SIG-M5 (cell line): ENCODE data around the gene LYRM7.
"Not testable (repeated sequence)": the region's sequence is repeated elsewhere in the genome, so short reads cannot be mapped to it uniquely, and the experiment has no call there.

Source experiments
- DNase-seq: peaks from one replicate; lab custom pipeline; 2025; lab: John Stamatoyannopoulos, UW

The LYRM7 gene

GRCh38 chr5:131221008-131221703, 50.4 kb downstream of the LYRM7 start:
- no peak for DNase-seq

- no peak for DNase-seq
These were observed 51.1 kb downstream of the LYRM7 start for GRCh38 chr5:131221888-131222287.

- no peak for DNase-seq
These were observed 52.0 kb downstream of the LYRM7 start for GRCh38 chr5:131222731-131223130.

DNA sequence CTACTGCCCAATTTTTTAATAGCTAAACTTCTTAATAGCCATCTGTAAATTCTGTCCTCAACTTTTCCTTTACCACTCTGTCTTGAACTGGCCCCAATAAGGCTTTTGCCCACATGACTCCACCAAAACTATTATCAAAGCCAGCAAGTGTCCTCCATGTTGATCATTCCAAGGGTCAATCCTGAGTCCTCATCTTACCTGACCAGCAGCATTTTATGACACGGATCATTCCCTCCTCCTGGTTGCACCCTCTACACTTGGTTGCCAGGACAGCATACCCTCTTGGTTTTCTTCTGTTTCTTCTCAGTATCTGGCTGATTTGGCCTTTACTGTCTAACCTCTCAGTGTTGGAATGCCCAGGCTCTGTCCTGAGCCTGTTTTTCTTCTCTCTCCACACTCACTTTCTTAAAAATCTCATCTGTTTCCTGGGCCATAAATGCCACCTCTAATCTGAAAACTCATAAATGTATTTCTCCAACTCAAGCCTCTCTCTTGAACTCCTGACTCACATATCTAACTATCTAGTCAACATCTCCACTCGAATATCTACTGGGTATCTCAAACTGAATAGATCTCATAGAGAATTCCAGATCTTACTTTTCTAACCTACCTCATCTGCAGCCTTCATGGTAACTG, 53.1 kb downstream of the LYRM7 start:
- DNase-seq: no peak

GRCh38 chr5:131224387-131225201, 53.9 kb downstream of the LYRM7 start:
- DNase-seq: peak; percentile 52

- DNase-seq: no peak
These were observed 54.7 kb downstream of the LYRM7 start for GRCh38 chr5:131225282-131225974.

DNA sequence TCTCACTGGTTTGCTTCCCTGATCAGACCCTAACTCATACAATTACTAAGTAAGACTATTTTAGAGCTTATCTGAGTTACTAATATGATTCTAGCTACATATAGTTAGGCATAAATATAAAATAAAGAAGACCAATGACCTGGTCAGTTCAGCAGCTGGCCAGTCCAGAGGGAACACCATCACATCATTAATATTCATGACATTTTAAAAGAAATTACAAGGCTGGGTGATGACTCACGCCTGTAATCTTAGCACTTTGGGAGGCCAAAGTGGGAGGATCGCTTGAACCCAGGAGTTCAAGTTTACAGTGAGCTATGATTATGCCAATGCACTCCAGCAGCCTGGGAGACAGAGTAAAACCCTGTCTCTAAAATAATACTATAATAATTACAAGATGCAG, 56.2 kb downstream of the LYRM7 start:
- no peak for DNase-seq

DNA sequence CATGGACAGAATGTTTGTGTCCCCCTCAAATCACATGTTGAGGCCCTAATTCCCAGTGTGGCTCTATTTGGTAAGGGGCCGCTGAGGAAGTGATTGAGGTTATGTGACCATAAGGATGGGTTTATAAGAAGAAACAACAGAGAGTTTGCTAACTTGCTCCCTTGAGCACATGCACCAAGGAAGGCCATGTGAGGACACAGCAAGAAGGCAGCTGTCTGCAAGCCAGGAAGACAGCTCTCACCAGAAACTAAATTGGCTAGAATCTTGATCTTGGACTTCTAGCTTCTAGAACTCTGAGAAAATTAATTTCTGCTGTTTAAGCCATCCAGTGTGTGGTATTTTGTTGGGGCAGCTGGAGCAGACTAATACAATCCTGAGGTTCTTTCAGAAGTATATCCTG, 57.9 kb downstream of the LYRM7 start:
- DNase-seq: no peak

DNA sequence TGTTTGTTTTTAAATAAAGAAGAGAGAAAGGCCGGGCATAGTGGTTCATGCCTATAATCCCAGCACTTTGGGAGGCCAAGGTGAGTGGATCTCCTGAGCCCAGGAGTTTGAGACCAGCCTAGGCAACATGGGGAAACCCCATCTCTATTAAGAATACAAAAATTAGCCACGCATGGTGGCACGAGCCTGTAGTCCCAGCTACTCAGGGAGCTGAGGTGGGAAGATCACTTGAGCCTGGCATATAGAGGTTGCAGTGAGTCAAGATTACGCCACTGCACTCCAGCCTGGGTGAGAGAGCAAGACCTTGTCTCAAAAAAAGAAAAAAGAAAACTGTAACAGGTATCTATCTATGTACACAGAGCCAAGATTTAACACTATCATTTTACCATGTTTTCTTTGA, 58.9 kb downstream of the LYRM7 start:
- DNase-seq: no peak

GRCh38 chr5:131230406-131230805, 59.7 kb downstream of the LYRM7 start:
- DNase-seq: no peak

GRCh38 chr5:131239686-131240085, 68.9 kb downstream of the LYRM7 start:
- no peak for DNase-seq

- DNase-seq: no peak
These were observed 72.0 kb downstream of the LYRM7 start for GRCh38 chr5:131242728-131243255.

DNA sequence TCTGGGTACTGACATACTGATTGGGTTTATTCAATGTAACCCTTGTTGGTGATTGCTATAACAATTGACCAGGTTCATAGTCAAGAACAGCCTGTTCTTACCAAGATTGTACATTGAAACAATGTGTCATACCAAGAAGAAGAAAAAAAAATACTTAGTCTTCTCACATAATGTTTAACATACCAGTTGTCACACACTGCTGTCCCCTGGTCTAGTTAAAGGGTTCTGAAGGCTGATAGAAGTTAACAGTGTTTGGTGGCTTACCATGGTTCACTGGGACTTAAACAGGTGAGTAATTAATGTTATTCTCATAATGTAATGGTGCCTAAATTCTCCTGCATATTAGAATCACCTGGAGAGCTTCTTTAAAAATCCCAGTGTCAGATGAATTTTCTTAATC, 74.6 kb downstream of the LYRM7 start:
- DNase-seq: no peak

- DNase-seq: no peak
These were observed 75.2 kb downstream of the LYRM7 start for GRCh38 chr5:131245948-131246347.

- DNase-seq: no peak
These were observed 75.8 kb downstream of the LYRM7 start for GRCh38 chr5:131246504-131246903.

DNA sequence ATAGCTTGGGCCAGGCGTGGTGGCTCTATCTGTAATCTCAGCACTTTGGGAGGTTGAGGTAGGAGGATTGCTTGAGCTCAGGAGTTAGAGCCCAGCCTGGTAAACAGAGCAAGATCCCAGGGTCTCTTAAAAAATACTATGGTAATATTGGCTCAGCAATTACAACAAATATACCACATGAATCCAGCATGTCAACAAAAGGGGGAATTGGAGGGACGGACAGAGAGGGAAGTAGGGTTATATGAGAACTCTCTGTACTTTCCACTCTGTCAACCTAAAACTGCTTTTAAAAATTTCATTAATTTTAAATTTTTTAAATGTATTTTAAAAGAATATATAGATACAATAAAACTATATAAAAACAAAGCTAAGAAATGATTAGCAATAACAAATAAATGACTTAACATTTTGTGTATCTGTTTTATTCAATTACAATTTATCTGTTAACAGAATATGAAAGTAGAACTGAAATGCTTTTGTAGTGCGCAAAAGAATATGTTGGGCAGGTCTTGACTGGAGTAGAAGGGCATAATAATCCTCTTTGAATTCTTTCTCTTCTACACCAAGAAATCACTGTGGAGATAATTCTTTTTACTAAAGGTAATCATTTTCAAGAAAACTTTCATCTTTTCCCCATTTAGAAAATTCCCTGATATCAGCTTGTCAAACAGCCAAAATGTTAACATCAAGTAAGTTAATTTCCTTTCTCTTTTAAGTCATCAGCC, 80.2 kb downstream of the LYRM7 start:
- DNase-seq: no peak

DNA sequence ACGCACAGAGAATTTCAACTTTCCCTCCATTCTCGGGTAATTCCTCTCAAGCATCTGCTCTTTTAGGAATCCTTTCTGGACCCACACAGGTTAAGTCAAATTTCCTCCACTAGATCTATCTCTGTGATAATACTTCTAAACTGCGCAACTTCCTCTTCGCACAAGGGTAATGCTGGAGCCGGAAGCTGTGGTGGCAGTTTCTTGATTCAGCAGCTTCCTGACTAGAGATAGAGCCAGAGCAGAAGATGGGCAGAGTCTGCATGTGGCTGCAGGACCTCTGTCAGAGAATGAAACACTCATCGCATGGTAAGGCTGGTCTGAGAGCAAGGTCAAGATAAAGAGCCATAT, 82.1 kb downstream of the LYRM7 start:
- peak; percentile 88 for DNase-seq

DNA sequence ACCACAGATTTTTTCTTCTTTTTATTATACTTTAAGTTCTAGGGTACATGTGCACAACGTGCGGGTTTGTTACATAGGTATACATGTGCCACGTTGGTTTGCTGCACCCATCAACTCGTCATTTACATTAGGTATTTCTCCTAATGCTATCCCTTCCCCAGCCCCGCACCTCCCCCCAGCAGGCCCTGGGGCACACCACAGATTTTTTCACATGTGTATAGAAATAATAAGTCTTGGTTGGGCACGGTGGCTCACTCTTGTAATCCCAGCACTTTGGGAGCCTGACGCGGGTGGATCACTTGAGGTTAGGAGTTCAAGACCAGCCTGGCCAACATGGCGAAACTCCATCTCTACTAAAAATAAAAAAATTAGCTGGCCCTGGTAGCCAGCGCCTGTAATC, 83.3 kb downstream of the LYRM7 start:
- DNase-seq: not testable (repeated sequence)

- DNase-seq: no peak
These were observed 84.0 kb downstream of the LYRM7 start for GRCh38 chr5:131254741-131255140.
